Measurements from ENCODE around the gene TCF12.

Gene TCF12

GRCh38 chr15:57090496-57090859 lies 172.0 kb downstream of the TCF12 start:
- no peak for TF ChIP-seq CTCF (IDR thresholded peaks at IDR 0.05)

GRCh38 chr15:57091636-57092035 lies 173.2 kb downstream of the TCF12 start:
- no peak overlapping the region for H3K4me3 ChIP-seq
- no peak overlapping the region for H3K27ac ChIP-seq
- no peak for DNase-seq
- peaks cover 3 to 10% (median 9%) of the 10 kb centered on the region in 3 donors for H3K36me3 ChIP-seq
- no peaks in the 10 kb centered on the region for H3K4me1 ChIP-seq
- no peaks in the 10 kb centered on the region for H3K9me3 ChIP-seq
- no peak for TF ChIP-seq CTCF (IDR thresholded peaks at IDR 0.05)
- no peaks in the 10 kb centered on the region for H3K27me3 ChIP-seq
- intact Hi-C loops (cut with DNase I; ENCODE audit: low total_unique reads), result no loop called here

More at GRCh38 chr15:57090496-57090859, 172.0 kb downstream of the TCF12 start:
- intact Hi-C loops (cut with DNase I; ENCODE audit: low total_unique reads), result no loop called here
- no peak overlapping the region for H3K27ac ChIP-seq
- H3K4me3 ChIP-seq, result no peak overlapping the region
- no peaks in the 10 kb centered on the region for H3K9me3 ChIP-seq
- H3K27me3 ChIP-seq, result no peaks in the 10 kb centered on the region
- DNase-seq, result no peak
- H3K4me1 ChIP-seq, result no peaks in the 10 kb centered on the region
- peaks cover 3 to 10% (median 9%) of the 10 kb centered on the region in 3 donors for H3K36me3 ChIP-seq

- Histone ChIP-seq H3K9me3 (no peaks in the 10 kb centered on the region), H3K4me3 (no peak overlapping the region), H3K36me3 (peaks cover 3 to 10% (median 9%) of the 10 kb centered on the region in 3 donors), H3K27ac (no peak overlapping the region), H3K4me1 (no peaks in the 10 kb centered on the region), H3K27me3 (no peaks in the 10 kb centered on the region)
- intact Hi-C loops (cut with DNase I; ENCODE audit: low total_unique reads), result no loop called here
- TF ChIP-seq CTCF (IDR thresholded peaks at IDR 0.05), result no peak
- DNase-seq, result no peak
Measured at GRCh38 chr15:57092252-57092651, 173.8 kb downstream of the TCF12 start.

- no peaks in the 10 kb centered on the region for H3K9me3 ChIP-seq
Measured at GRCh38 chr15:57094321-57095257, 176.1 kb downstream of the TCF12 start.

GRCh38 chr15:57095896-57096295 lies 177.5 kb downstream of the TCF12 start:
- Histone ChIP-seq H3K36me3 (peaks cover 3 to 10% (median 9%) of the 10 kb centered on the region in 3 donors), H3K27me3 (no peaks in the 10 kb centered on the region), H3K27ac (no peak overlapping the region), H3K4me1 (no peaks in the 10 kb centered on the region), H3K9me3 (no peaks in the 10 kb centered on the region), H3K4me3 (no peak overlapping the region)
- no peak for DNase-seq
- no peak for TF ChIP-seq CTCF (IDR thresholded peaks at IDR 0.05)
- intact Hi-C loops (cut with DNase I; ENCODE audit: low total_unique reads), result no loop called here

More at GRCh38 chr15:57094321-57095257, 176.1 kb downstream of the TCF12 start:
- no peak overlapping the region for H3K4me3 ChIP-seq
- H3K27me3 ChIP-seq, result no peaks in the 10 kb centered on the region
- DNase-seq, result no peak
- peaks cover 3 to 10% (median 9%) of the 10 kb centered on the region in 3 donors for H3K36me3 ChIP-seq
- TF ChIP-seq CTCF (IDR thresholded peaks at IDR 0.05), result no peak
- H3K27ac ChIP-seq, result no peak overlapping the region
- H3K4me1 ChIP-seq, result no peaks in the 10 kb centered on the region
- intact Hi-C loops (cut with DNase I; ENCODE audit: low total_unique reads), result no loop called here
